Heart right ventricle (tissue), 16 donors: ENCODE results near the gene CFAP119. TPM values are rescaled to one million over a fixed set of nuclear protein-coding genes. Genes with fewer than 3 reads are reported as not detected.

Experiments
- ATAC-seq, 8 donors: fragments of 200-7000 bp; cut with Tn5 transposase; one replicate each; pipeline ENCODE4 v1.9.1; 2020; ENCODE audit warnings: mild to moderate bottlenecking in 8 of 8, moderate library complexity in 8 of 8, moderate number of reproducible peaks in 1 of 8
- DNase-seq, 2 donors: peaks; one replicate each; pipeline ENCODE4 v3.0.0-alpha.2; 2020
- H3K27ac ChIP-seq, 10 donors: fragments of 200-600 bp; sonication (generic) in 2 of 10; one replicate each; pipeline versions ENCODE4 v1.5.0 to v1.8.0; 2020 to 2022; ENCODE audit warnings: mild to moderate bottlenecking in 3 of 10
- H3K27me3 ChIP-seq, 7 donors: fragments of 200-600 bp; one replicate each; pipeline ENCODE4 v1.8.0; 2021 to 2022; ENCODE audit warnings: mild to moderate bottlenecking in 2 of 7
- H3K36me3 ChIP-seq, 9 donors: fragments of 200-600 bp; sonication (generic) in 1 of 9; one replicate each; pipeline versions ENCODE4 v1.5.0 to v1.8.0; 2020 to 2022; ENCODE audit warnings: mild to moderate bottlenecking in 2 of 9
- H3K4me1 ChIP-seq, 9 donors: fragments of 200-600 bp; sonication (generic) in 1 of 9; one replicate each; pipeline versions ENCODE4 v1.5.0 to v1.8.0; 2020 to 2022; ENCODE audit warnings: mild to moderate bottlenecking in 4 of 9
- H3K4me3 ChIP-seq, 10 donors: fragments of 200-600 bp; sonication (generic) in 2 of 10; one replicate each; pipeline versions ENCODE4 v1.5.0 to v1.8.0; 2020 to 2022; ENCODE audit warnings: mild to moderate bottlenecking in 7 of 10, moderate library complexity in 2 of 10
- H3K9me3 ChIP-seq, 11 donors: fragments of 200-600 bp in 10 of 11; sonication (generic) in 2 of 11; one replicate each; pipeline versions ENCODE4 v1.5.0 to v1.8.0; 2013 to 2022; ENCODE audit warnings: mild to moderate bottlenecking in 2 of 11, control low read depth in 1 of 11, moderate library complexity in 1 of 11
- WGBS, 2 donors: extraction: QIAGEN DNeasy Blood & Tissue Kit; methylation state at CpG; one replicate each; pipeline ENCODE4 v1.1.7; 2013; ENCODE audit warnings: inconsistent platforms in 1 of 2; 5-methylcytosine and 5-hydroxymethylcytosine counted together
- intact Hi-C, 10 donors: fragments of 100-400 bp; cut with DNase I; formaldehyde crosslinking; loops; one replicate each; pipeline versions ENCODE4 v1.11.1 to v1.14.2; 2022
- polyA plus RNA-seq, 2 donors: library from polyadenylated mRNA; stranded (reverse); fragments of 200-250 nt; gene quantifications; one replicate each; pipeline ENCODE4 v1.2.3, GENCODE V29; 2013
- total RNA-seq, 10 donors: library from RNA; stranded (reverse); fragmentation: NEBNext Ultra II Directional in 3 of 10; extraction: Animal tissue kit (Norgen Biotek cat#: 25700) in 3 of 10; gene quantifications; one replicate each; pipeline versions ENCODE4 v1.2.1 to v1.2.4, GENCODE V29; 2021 to 2023
- TF ChIP-seq, protein P1 (sequence below), 9 donors: fragments of 200-600 bp; sonication (generic) in 2 of 9; IDR thresholded peaks; one replicate each; pipeline versions ENCODE4 v1.5.0 to v1.8.0; 2021 to 2022; ENCODE audit warnings: antibody characterized with exemption in 9 of 9, mild to moderate bottlenecking in 5 of 9, moderate library complexity in 1 of 9
- donor health status: Arrhythmogenic right ventricular cardiomyopathy.
- donor health status: ischemic (EF 13 %, LVEDD 7.1; RV severe dilation, severe dysfunction).
- donor health status: healthy with polysubstance abuse.
- donor health status: DM: no; HTN: yes; CAD: no.
- donor health status: DM: no; HTN: no; CAD: no.
- donor health status: ischemic (EF 25% LVEDD 6.9; RV normal size, moderate dysfunction).
- donor health status: ischemic (EF 25% LVEDD 5.7; RV mildly dilated, moderate dysfunction).
- donor health status: healthy.
- donor health status: DM: yes; HTN: yes; CAD: no.
- donor health status: Ischemic cardiomyopathy.
- donor health status: ischemic (EF 35%, LVEDD 5.7; RV mildly dilated, moderate dysfunction).
- donor health status: nonischemic (EF 11% LVEDD 7.7; RV severe dilation, severe dysfunction).
- donor health status: DM: yes; HTN: yes; CAD: no.
- donor health status: PGD.
- donor health status: ischemic (EF 29% LVEDD 5.4; RV normal size, mild dysfunction).
- donor health status: nonischemic (EF 23%, LVEDD 6.1; RV moderate dilation, normal function).

CFAP119 gene
- total and polyA plus RNA-seq, 12 donors = 0.44 to 2.3 (median 1.1) TPM

DNA sequence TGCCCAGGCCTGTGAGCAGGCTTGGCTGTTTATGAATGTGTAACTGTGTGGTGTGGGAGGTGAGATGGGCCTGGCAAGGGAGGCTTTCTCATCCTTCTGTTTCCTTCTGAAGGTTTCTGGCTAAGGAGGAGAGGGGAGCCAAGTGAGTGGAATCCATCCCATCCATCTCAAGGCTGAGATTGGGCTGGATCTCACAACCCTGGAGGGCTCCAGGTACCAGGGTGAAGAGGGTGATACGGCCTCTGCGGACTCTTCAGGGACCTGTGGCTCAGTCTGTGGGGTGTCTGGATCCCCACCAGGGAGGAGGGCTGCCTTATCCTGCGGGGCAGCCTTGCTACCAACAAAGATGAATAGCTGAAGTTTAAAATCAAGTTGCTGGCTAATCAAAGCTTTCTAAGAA is 18.2 kb upstream of the CFAP119 start:
- Histone ChIP-seq H3K27ac (no peak overlapping the region), H3K4me1 (peaks cover under 1 to 35% (median 20%) of the 10 kb centered on the region in 9 donors), H3K9me3 (no peaks in the 10 kb centered on the region), H3K27me3 (no peaks in the 10 kb centered on the region), H3K4me3 (no peak overlapping the region), H3K36me3 (peaks cover 0 to 43% (median 16%) of the 10 kb centered on the region in 9 donors)
- intact Hi-C loops = no loop called here
- 87 to 90% methylated on average over 3 of the region's 3 CpGs for WGBS, 2 donors
- TF ChIP-seq, protein P1, sequence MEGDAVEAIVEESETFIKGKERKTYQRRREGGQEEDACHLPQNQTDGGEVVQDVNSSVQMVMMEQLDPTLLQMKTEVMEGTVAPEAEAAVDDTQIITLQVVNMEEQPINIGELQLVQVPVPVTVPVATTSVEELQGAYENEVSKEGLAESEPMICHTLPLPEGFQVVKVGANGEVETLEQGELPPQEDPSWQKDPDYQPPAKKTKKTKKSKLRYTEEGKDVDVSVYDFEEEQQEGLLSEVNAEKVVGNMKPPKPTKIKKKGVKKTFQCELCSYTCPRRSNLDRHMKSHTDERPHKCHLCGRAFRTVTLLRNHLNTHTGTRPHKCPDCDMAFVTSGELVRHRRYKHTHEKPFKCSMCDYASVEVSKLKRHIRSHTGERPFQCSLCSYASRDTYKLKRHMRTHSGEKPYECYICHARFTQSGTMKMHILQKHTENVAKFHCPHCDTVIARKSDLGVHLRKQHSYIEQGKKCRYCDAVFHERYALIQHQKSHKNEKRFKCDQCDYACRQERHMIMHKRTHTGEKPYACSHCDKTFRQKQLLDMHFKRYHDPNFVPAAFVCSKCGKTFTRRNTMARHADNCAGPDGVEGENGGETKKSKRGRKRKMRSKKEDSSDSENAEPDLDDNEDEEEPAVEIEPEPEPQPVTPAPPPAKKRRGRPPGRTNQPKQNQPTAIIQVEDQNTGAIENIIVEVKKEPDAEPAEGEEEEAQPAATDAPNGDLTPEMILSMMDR (IDR thresholded peaks at IDR 0.05) = no peak
- DNase-seq = no peak
- no peak for ATAC-seq

- no peaks in the 10 kb centered on the region for H3K9me3 ChIP-seq
- TF ChIP-seq, protein P1 (IDR thresholded peaks at IDR 0.05) = no peak
- peaks cover 4 to 37% (median 23%) of the 10 kb centered on the region in 9 donors for H3K4me1 ChIP-seq
- intact Hi-C loops = loop anchor here in 1 of 10 donors (5.0 kb wide), 1 partner anchor 33 kb away; no protein-coding TSS in a partner anchor
- H3K36me3 ChIP-seq = peaks cover 0 to 43% (median 16%) of the 10 kb centered on the region in 9 donors
- no peak overlapping the region for H3K27ac ChIP-seq
- ATAC-seq (no peak), DNase-seq (no peak)
- no peaks in the 10 kb centered on the region for H3K27me3 ChIP-seq
- H3K4me3 ChIP-seq = no peak overlapping the region
- 86 to 91% methylated on average over 6 of the region's 6 CpGs for WGBS, 2 donors
Measured at GRCh38 chr16:30779596-30779995, 17.7 kb upstream of the CFAP119 start.

DNA sequence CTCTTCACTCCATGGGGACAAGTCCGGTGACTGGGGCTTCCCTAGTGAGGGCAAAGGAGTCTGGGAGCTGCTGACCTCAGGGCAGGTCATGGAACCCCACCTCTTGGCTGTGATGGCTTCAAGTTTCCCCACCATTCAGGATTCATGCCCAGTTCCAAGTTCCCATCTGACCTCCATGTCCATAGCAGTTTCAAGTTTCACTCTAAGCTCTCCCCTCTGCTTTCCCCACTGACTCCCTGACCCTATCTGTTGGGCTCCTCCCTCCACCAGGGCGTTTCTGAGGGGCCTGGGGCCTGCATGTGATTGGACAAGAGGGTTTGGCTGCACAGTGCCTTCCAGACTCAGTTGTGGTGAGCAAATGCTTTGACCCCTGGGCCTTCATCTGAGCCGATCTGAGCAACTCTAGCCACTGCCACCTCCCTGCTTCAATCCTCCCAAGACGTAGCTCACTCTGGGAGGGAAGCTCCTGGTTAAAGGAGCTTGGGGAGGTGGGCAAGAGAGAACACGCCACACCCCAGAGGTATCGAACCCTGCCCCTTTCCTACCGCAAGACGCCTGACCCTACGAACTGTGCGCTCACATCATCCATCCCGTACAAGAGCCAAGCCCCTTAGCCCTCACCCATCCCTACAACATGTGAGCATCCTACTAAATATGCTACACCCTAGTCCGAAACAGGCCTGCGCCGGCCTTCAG is 16.8 kb upstream of the CFAP119 start:
- H3K4me3 ChIP-seq = no peak overlapping the region
- WGBS, 2 donors = 84% methylated on average over 14 of the region's 14 CpGs
- ATAC-seq = no peak
- intact Hi-C loops = loop anchor here in 1 of 10 donors (5.0 kb wide), 1 partner anchor 34 kb away; no protein-coding TSS in a partner anchor
- H3K27ac ChIP-seq = peak overlapping the region in 2 of 10 donors; percentile 10 to 36
- TF ChIP-seq, protein P1 (IDR thresholded peaks at IDR 0.05) = no peak
- H3K9me3 ChIP-seq = no peaks in the 10 kb centered on the region
- H3K36me3 ChIP-seq = peaks cover 0 to 47% (median 22%) of the 10 kb centered on the region in 9 donors
- no peak for DNase-seq
- no peaks in the 10 kb centered on the region for H3K27me3 ChIP-seq
- H3K4me1 ChIP-seq = peaks cover 9 to 46% (median 30%) of the 10 kb centered on the region in 9 donors

GRCh38 chr16:30777591-30778297 is 15.9 kb upstream of the CFAP119 start:
- ATAC-seq (no peak), DNase-seq (no peak)
- no peak overlapping the region for H3K4me3 ChIP-seq
- no peaks in the 10 kb centered on the region for H3K27me3 ChIP-seq
- 83 to 85% methylated on average over 7 of the region's 7 CpGs for WGBS, 2 donors
- TF ChIP-seq, protein P1 (IDR thresholded peaks at IDR 0.05) = no peak
- H3K4me1 ChIP-seq = peaks cover 9 to 46% (median 30%) of the 10 kb centered on the region in 9 donors
- intact Hi-C loops = loop anchor here in 1 of 10 donors (5.0 kb wide), 1 partner anchor 35 kb away; no protein-coding TSS in a partner anchor
- peaks cover 0 to 47% (median 20%) of the 10 kb centered on the region in 9 donors for H3K36me3 ChIP-seq
- H3K9me3 ChIP-seq = no peaks in the 10 kb centered on the region
- peak overlapping the region in 4 of 10 donors; percentile 10 to 97 (median 66) for H3K27ac ChIP-seq
